Left ventricle myocardium inferior (tissue), 1 donor: ENCODE results near the gene RPS6KA5. TPM values are rescaled to one million over a fixed set of nuclear protein-coding genes. Genes with fewer than 3 reads are reported as not detected.
"Not testable (repeated sequence)": the region's sequence is repeated elsewhere in the genome, so short reads cannot be mapped to it uniquely, and the experiment has no call there.

Source experiments
- DNase-seq: peaks from one replicate; pipeline ENCODE4 v3.0.0-alpha.2; 2020
- H3K27ac ChIP-seq: fragments of 200-600 bp; replicated peaks from 2 replicates; pipeline ENCODE4 v1.8.0; 2021
- H3K27me3 ChIP-seq: fragments of 200-600 bp; 2 replicates; pipeline ENCODE4 v1.8.0; 2021; ENCODE audit warnings: low read depth
- H3K36me3 ChIP-seq: fragments of 200-600 bp; 2 replicates; pipeline ENCODE4 v1.8.0; 2021
- H3K4me1 ChIP-seq: fragments of 200-600 bp; 2 replicates; pipeline ENCODE4 v1.8.0; 2021
- H3K4me3 ChIP-seq: fragments of 200-600 bp; 2 replicates; pipeline ENCODE4 v1.8.0; 2021; ENCODE audit warnings: mild to moderate bottlenecking, moderate library complexity
- H3K9me3 ChIP-seq: fragments of 200-600 bp; replicated peaks from 2 replicates; pipeline ENCODE4 v1.8.0; 2021
- CTCF ChIP-seq: fragments of 200-600 bp; IDR thresholded peaks from 2 replicates; pipeline ENCODE4 v1.8.0; 2021; ENCODE audit warnings: antibody characterized with exemption, mild to moderate bottlenecking, borderline replicate concordance
- intact Hi-C: fragments of 100-400 bp; cut with micrococcal nuclease; formaldehyde crosslinking; loops from one replicate; pipeline ENCODE4 v1.11.0; 2022
- total RNA-seq: library from RNA; stranded (reverse); fragmentation: NEBNext Ultra II Directional; extraction: Animal tissue kit (Norgen Biotek cat#: 25700); gene quantifications from one replicate; pipeline ENCODE4 v1.2.1, GENCODE V29; 2021
- donor health status: DM: no; HTN: yes; CAD: no; lungs with severe emphysema.

The RPS6KA5 gene
- total RNA-seq, 1 donor from 2014 or later: 6.4 TPM

GRCh38 chr14:90846511-90846910, 213.9 kb downstream of the RPS6KA5 start:
- H3K36me3 ChIP-seq: no peaks in the 10 kb centered on the region
- H3K4me1 ChIP-seq: peaks cover 18% of the 10 kb centered on the region
- no peak overlapping the region for H3K4me3 ChIP-seq
- no peak for DNase-seq
- H3K9me3 ChIP-seq: no peaks in the 10 kb centered on the region
- intact Hi-C loops: no loop called here
- TF ChIP-seq CTCF: no peak
- H3K27ac ChIP-seq: no peak overlapping the region
- no peaks in the 10 kb centered on the region for H3K27me3 ChIP-seq

- H3K4me1 ChIP-seq: peaks cover 7% of the 10 kb centered on the region
- H3K36me3 ChIP-seq: no peaks in the 10 kb centered on the region
- intact Hi-C loops: no loop called here
- no peak for TF ChIP-seq CTCF
- no peak for DNase-seq
- H3K27ac ChIP-seq: no peak overlapping the region
- H3K27me3 ChIP-seq: no peaks in the 10 kb centered on the region
- no peak overlapping the region for H3K4me3 ChIP-seq
- H3K9me3 ChIP-seq: no peaks in the 10 kb centered on the region
Observed at GRCh38 chr14:90844321-90844720, 216.1 kb downstream of the RPS6KA5 start.

GRCh38 chr14:90842726-90843125, 217.7 kb downstream of the RPS6KA5 start:
- no peak for DNase-seq
- Histone ChIP-seq H3K36me3 (no peaks in the 10 kb centered on the region), H3K4me1 (peaks cover 15% of the 10 kb centered on the region), H3K9me3 (no peaks in the 10 kb centered on the region), H3K27me3 (no peaks in the 10 kb centered on the region), H3K27ac (no peak overlapping the region), H3K4me3 (no peak overlapping the region)
- intact Hi-C loops: no loop called here
- TF ChIP-seq CTCF: no peak

- Histone ChIP-seq H3K27ac (peak overlapping the region; percentile 87), H3K4me1 (peaks cover 15% of the 10 kb centered on the region)
- H3K4me3 ChIP-seq, intact Hi-C loops, DNase-seq, H3K36me3 ChIP-seq, H3K27me3 ChIP-seq, H3K9me3 ChIP-seq: not testable (repeated sequence)
Observed at GRCh38 chr14:90840667-90841066, 219.8 kb downstream of the RPS6KA5 start.

- H3K27ac ChIP-seq: peak overlapping the region; percentile 87
Observed at GRCh38 chr14:90839889-90840266, 220.6 kb downstream of the RPS6KA5 start.

More at GRCh38 chr14:90839889-90840266, 220.6 kb downstream of the RPS6KA5 start:
- Histone ChIP-seq H3K9me3 (no peaks in the 10 kb centered on the region), H3K4me1 (peaks cover 15% of the 10 kb centered on the region), H3K27me3 (no peaks in the 10 kb centered on the region), H3K36me3 (no peaks in the 10 kb centered on the region), H3K4me3 (no peak overlapping the region)
- no peak for DNase-seq
- intact Hi-C loops: no loop called here
- TF ChIP-seq CTCF: no peak
